ENCODE results near the gene DLGAP1. TPM values are rescaled to one million over a fixed set of nuclear protein-coding genes. Genes with fewer than 3 reads are reported as not detected.

DLGAP1 gene
- total and polyA plus RNA-seq, 2 of the 13 experiments (the other 11 are each of a cell fraction or from before 2014, with no cell fraction given): 0.01 TPM; not detected in 1

DNA sequence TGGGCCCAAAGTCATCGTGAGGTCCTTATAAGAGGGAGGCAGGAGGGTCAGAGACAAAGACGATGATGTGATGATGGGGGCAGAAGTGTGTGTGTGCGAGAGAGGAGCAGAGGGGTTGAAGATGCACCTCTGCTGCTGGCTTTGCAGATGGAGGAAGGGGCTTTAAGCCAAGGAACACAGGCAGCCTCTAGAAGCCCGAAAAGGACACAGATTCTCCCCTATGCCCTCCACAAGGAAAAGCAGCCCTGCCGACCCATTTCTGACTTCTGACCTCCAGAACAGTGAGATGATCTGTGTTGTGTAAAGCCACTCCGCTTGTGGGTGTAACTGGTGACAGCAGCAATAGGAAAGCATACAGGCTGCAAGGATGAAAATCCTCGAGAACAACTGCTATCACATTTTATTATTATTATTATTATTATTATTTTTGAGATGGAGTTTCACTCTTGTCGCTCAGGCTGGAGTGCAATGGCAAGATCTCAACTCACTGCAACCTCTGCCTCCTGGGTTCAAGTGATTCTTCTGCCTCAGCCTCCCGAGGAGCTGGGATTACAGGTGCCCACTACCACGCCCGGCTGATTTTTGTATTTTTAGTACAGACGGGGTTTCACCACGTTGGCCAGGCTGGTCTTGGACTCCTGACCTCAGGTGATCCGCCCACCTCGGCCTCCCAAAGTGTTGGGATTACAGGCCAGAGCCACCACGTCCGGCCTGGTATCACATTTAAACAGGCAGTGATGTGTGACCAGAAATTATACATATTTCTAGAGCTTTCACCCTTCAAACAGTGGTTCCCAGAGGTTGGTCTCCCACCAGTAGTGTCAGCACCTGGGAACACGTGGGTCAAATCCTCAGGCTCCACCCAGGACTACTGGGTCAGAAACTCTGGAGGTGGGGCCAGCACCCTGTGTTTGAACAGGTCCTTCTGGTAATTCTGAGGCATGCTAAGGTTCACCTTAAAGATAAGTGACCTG lies 834.7 kb downstream of the DLGAP1 start (continued):
- TF ChIP-seq, protein P1, sequence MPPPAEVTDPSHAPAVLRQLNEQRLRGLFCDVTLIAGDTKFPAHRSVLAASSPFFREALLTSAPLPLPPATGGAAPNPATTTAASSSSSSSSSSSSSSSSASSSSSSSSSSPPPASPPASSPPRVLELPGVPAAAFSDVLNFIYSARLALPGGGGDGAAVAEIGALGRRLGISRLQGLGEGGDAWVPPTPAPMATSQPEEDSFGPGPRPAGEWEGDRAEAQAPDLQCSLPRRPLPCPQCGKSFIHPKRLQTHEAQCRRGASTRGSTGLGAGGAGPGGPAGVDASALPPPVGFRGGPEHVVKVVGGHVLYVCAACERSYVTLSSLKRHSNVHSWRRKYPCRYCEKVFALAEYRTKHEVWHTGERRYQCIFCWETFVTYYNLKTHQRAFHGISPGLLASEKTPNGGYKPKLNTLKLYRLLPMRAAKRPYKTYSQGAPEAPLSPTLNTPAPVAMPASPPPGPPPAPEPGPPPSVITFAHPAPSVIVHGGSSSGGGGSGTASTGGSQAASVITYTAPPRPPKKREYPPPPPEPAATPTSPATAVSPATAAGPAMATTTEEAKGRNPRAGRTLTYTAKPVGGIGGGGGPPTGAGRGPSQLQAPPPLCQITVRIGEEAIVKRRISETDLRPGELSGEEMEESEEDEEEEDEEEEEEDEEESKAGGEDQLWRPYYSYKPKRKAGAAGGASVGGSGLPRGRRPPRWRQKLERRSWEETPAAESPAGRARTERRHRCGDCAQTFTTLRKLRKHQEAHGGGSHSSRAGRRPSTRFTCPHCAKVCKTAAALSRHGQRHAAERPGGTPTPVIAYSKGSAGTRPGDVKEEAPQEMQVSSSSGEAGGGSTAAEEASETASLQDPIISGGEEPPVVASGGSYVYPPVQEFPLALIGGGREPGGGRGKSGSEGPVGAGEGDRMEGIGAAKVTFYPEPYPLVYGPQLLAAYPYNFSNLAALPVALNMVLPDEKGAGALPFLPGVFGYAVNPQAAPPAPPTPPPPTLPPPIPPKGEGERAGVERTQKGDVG (CRISPR knock-in tag; IDR thresholded peaks at IDR 0.05; ENCODE audit: borderline replicate concordance): no peak
- TF ChIP-seq KLF9 (CRISPR knock-in tag; IDR thresholded peaks at IDR 0.05; ENCODE audit: low read depth) (no peak), MTA1 (CRISPR knock-in tag; IDR thresholded peaks at IDR 0.05; ENCODE audit: borderline replicate concordance) (no peak; the same call in 1 of the 2 replicates), PREB (CRISPR knock-in tag; IDR thresholded peaks at IDR 0.05) (no peak), ZNF674 (CRISPR knock-in tag; IDR thresholded peaks at IDR 0.05; ENCODE audit: low read depth) (no peak), PRDM10 (CRISPR knock-in tag; IDR thresholded peaks at IDR 0.05; ENCODE audit: low read depth) (no peak), ZNF747 (CRISPR knock-in tag; IDR thresholded peaks at IDR 0.05; ENCODE audit: borderline replicate concordance) (no peak), ZFP1 (CRISPR knock-in tag; IDR thresholded peaks at IDR 0.05) (no peak), REPIN1 (CRISPR knock-in tag; IDR thresholded peaks at IDR 0.05; ENCODE audit: borderline replicate concordance, low read depth) (no peak), HOXA3 (CRISPR knock-in tag; IDR thresholded peaks at IDR 0.05) (peak; percentile 50)

Measured in HepG2 (cell line).